Karpas-422 (cell line): ENCODE measurements around the gene USP17L13. TPM values are rescaled to one million over a fixed set of nuclear protein-coding genes. Genes with fewer than 3 reads are reported as not detected.

Experiments used
- total RNA-seq: library from RNA; depleted of rRNA; stranded (reverse); fragments of >200 nt; shearing (Covaris generic); gene quantifications from 2 replicates; pipeline ENCODE4 v1.2.3, GENCODE V29; 2014; ENCODE audit warnings: low replicate concordance; rRNA removed

Gene USP17L13
- total RNA-seq, 1 experiment from 2014 or later: not detected

Other genes with a start within 250 kb of the USP17L13 start
- not detected in 2 replicates for gene FAM90A26, start 54.5 kb upstream of the USP17L13 start, total RNA-seq
- not detected in 2 replicates for gene USP17L10, start 14.2 kb upstream of the USP17L13 start, total RNA-seq
- not detected in 2 replicates for gene USP17L11, start 9.5 kb upstream of the USP17L13 start, total RNA-seq
- gene USP17L12, start 4.7 kb upstream of the USP17L13 start, total RNA-seq: not detected in 2 replicates
- gene USP17L15, start 9.5 kb downstream of the USP17L13 start, total RNA-seq: not detected in 2 replicates
- not detected in 2 replicates for gene USP17L17, start 19.0 kb downstream of the USP17L13 start, total RNA-seq
- not detected in 2 replicates for gene USP17L18, start 23.7 kb downstream of the USP17L13 start, total RNA-seq
- gene USP17L19, start 28.5 kb downstream of the USP17L13 start, total RNA-seq: not detected in 2 replicates
- gene USP17L20, start 33.2 kb downstream of the USP17L13 start, total RNA-seq: not detected in 2 replicates
- gene USP17L21, start 38.0 kb downstream of the USP17L13 start, total RNA-seq: not detected in 2 replicates
- gene USP17L22, start 42.7 kb downstream of the USP17L13 start, total RNA-seq: not detected in 2 replicates
- gene USP17L24, start 100.3 kb downstream of the USP17L13 start, total RNA-seq: not detected in 2 replicates
- gene USP17L25, start 105.0 kb downstream of the USP17L13 start, total RNA-seq: not detected in 2 replicates
- gene USP17L26, start 109.8 kb downstream of the USP17L13 start, total RNA-seq: not detected in 2 replicates
- not detected in 2 replicates for gene USP17L5, start 114.5 kb downstream of the USP17L13 start, total RNA-seq
- not detected in 2 replicates for gene USP17L27, start 119.3 kb downstream of the USP17L13 start, total RNA-seq
- not detected in 2 replicates for gene USP17L28, start 124.0 kb downstream of the USP17L13 start, total RNA-seq
- not detected in 2 replicates for gene USP17L29, start 128.7 kb downstream of the USP17L13 start, total RNA-seq
- not detected in 2 replicates for gene USP17L30, start 138.2 kb downstream of the USP17L13 start, total RNA-seq
- gene DEFB131A, start 219.5 kb downstream of the USP17L13 start, total RNA-seq: not detected in 2 replicates